GM12865 (cell line): ENCODE results near the gene MRE11.
A peak's percentile ranks its signal among the peaks of the same experiment; 100 is the strongest.

Experiments
- DNase-seq: peaks from one replicate; pipeline ENCODE4 v3.0.0; 2010; ENCODE audit warnings: low read depth
- H3K4me3 ChIP-seq: 2 replicates; pipeline ENCODE4 v1.5.1; 2011; ENCODE audit warnings: mild to moderate bottlenecking, low read depth, low read length, control low read depth
- CTCF ChIP-seq: IDR thresholded peaks from 2 replicates; pipeline ENCODE4 v1.5.1; 2011; ENCODE audit warnings: low read length, control low read depth, low read depth, inconsistent platforms; ENCODE audit not compliant: insufficient read depth; ENCODE audit errors: missing control alignments

Gene MRE11

GRCh38 chr11:94532211-94532610, 38.6 kb upstream of the MRE11 start:
- no peak for DNase-seq
- TF ChIP-seq CTCF = no peak
- H3K4me3 ChIP-seq = no peak overlapping the region

GRCh38 chr11:94528551-94528950, 34.9 kb upstream of the MRE11 start:
- no peak overlapping the region for H3K4me3 ChIP-seq
- DNase-seq = no peak
- TF ChIP-seq CTCF = no peak

- no peak for TF ChIP-seq CTCF
- H3K4me3 ChIP-seq = no peak overlapping the region
- no peak for DNase-seq
Measured at GRCh38 chr11:94526645-94527438, 33.2 kb upstream of the MRE11 start.

- no peak for TF ChIP-seq CTCF
- DNase-seq = no peak
- H3K4me3 ChIP-seq = no peak overlapping the region
Measured at GRCh38 chr11:94525546-94526324, 32.1 kb upstream of the MRE11 start.

GRCh38 chr11:94524341-94524740, 30.7 kb upstream of the MRE11 start:
- no peak for DNase-seq
- TF ChIP-seq CTCF = no peak
- no peak overlapping the region for H3K4me3 ChIP-seq

- H3K4me3 ChIP-seq = no peak overlapping the region
- DNase-seq = peak; percentile 21
Measured at GRCh38 chr11:94521684-94522083, 28.0 kb upstream of the MRE11 start.

More at GRCh38 chr11:94521684-94522083, 28.0 kb upstream of the MRE11 start:
- peak; percentile 45 for TF ChIP-seq CTCF
